Breast epithelium (tissue), 3 donors: ENCODE results near the gene CDC73. TPM values are rescaled to one million over a fixed set of nuclear protein-coding genes. Genes with fewer than 3 reads are reported as not detected.

ENCODE experiments used
- total RNA-seq, 3 donors: library from RNA; depleted of rRNA; stranded (reverse); fragments of >200 nt; gene quantifications; one replicate each; pipeline ENCODE4 v1.1.0, GENCODE V29; 2016

Gene CDC73
- total RNA-seq, 3 donors from 2014 or later, result 36.1 to 52.0 (median 49.6) TPM

Other genes starting within 250 kb of the CDC73 start
- 10 to 100 TPM; 32.8 to 45.2 (median 38.3) TPM for gene UCHL5, start 62.7 kb upstream of the CDC73 start, total RNA-seq
- gene RO60, start 62.4 kb upstream of the CDC73 start, total RNA-seq, result 100 to 1,000 TPM in 1 of 3 donors, 10 to 100 TPM in 2; 91.4 to 116 (median 95.1) TPM
- 1 to 10 TPM; 6.2 to 8.0 (median 6.9) TPM for gene GLRX2, start 16.6 kb upstream of the CDC73 start, total RNA-seq
- under 1 TPM; 0.29 to 0.33 (median 0.32) TPM for gene B3GALT2, start 64.6 kb downstream of the CDC73 start, total RNA-seq